ENCODE measurements around the gene SKA2. TPM values are rescaled to one million over a fixed set of nuclear protein-coding genes. Genes with fewer than 3 reads are reported as not detected.

SKA2 gene
- total RNA-seq, 1 experiment from 2014 or later, result 57.5 TPM

DNA sequence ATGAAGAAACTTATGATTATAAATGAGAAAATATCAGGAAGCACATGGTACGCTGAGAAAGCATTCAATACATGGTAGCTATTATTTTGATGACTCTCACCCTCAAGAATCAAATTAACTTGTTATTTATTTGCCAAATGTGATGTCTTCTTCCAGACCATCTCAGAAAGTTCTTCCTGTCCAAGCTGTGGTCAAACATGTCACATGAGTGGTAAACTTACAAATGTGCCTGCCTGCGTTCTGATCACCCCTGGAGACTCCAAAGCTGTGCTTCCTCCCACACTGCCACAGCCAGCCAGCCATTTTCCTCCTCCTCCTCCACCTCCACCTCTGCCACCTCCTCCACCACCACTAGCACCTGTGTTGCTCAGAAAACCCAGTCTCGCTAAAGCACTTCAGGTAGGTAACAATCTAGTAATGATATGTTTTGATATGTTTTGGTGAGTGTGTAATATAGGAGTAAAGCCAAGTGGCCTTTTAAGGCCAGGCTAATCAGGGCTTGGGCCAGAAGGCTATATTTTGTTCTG is 38.4 kb upstream of the SKA2 start:
- H3K4me1 Mint-ChIP-seq (ENCODE audit: insufficient read depth, unreplicated experiment), result no peaks in the 10 kb centered on the region
- no peak overlapping the region for H3K4me3 Mint-ChIP-seq (ENCODE audit: unreplicated experiment)
- TF ChIP-seq, protein P1, sequence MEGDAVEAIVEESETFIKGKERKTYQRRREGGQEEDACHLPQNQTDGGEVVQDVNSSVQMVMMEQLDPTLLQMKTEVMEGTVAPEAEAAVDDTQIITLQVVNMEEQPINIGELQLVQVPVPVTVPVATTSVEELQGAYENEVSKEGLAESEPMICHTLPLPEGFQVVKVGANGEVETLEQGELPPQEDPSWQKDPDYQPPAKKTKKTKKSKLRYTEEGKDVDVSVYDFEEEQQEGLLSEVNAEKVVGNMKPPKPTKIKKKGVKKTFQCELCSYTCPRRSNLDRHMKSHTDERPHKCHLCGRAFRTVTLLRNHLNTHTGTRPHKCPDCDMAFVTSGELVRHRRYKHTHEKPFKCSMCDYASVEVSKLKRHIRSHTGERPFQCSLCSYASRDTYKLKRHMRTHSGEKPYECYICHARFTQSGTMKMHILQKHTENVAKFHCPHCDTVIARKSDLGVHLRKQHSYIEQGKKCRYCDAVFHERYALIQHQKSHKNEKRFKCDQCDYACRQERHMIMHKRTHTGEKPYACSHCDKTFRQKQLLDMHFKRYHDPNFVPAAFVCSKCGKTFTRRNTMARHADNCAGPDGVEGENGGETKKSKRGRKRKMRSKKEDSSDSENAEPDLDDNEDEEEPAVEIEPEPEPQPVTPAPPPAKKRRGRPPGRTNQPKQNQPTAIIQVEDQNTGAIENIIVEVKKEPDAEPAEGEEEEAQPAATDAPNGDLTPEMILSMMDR (IDR thresholded peaks at IDR 0.05; ENCODE audit: unreplicated experiment), result no peak
- no TSS peak for BruUV-seq (replicated peaks)
- POLR2A ChIA-PET, result interaction anchor here (0.9 kb wide), 2 partner anchors 35 to 38 kb away, joined by 3 read pairs; partner anchors contain the start of gene SKA2
- H3K27ac Mint-ChIP-seq (ENCODE audit: low read depth, unreplicated experiment), result no peak overlapping the region
- no peaks in the 10 kb centered on the region for H3K27me3 Mint-ChIP-seq (ENCODE audit: insufficient read depth, unreplicated experiment)
- no peak for DNase-seq (ENCODE audit: unreplicated experiment)
- H3K36me3 Mint-ChIP-seq (ENCODE audit: insufficient read depth, unreplicated experiment), result peaks cover 10% of the 10 kb centered on the region
- intact Hi-C loops (cut with micrococcal nuclease), result no loop called here
- CTCF ChIA-PET, result interaction anchor here (0.6 kb wide), 1 partner anchor 20 kb away, joined by 4 read pairs; no protein-coding TSS in a partner anchor
- H3K9me3 Mint-ChIP-seq (ENCODE audit: unreplicated experiment), result no peaks in the 10 kb centered on the region

DNA sequence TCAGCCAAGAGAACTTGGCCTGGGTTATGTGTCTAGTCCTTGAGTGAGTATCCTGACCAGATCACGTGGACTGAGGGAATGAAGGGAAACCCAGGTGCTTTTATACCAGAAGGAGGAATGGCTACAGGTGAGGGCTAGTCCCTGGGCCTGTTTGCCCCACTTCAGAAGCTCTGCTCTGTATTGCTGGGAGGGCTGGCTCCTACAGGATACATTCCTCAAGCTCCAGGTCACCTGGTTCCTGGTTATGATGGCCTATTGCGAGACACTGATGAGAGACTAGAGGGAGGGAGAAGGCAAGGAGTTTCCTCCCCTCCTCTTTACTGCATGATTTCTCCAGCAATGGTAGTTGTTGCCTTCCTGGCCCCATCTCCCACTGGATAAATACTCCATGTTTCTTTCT is 35.8 kb upstream of the SKA2 start:
- H3K36me3 Mint-ChIP-seq (ENCODE audit: insufficient read depth, unreplicated experiment), result peaks cover 9% of the 10 kb centered on the region
- no peaks in the 10 kb centered on the region for H3K4me1 Mint-ChIP-seq (ENCODE audit: insufficient read depth, unreplicated experiment)
- H3K9me3 Mint-ChIP-seq (ENCODE audit: unreplicated experiment), result no peaks in the 10 kb centered on the region
- no peak for DNase-seq (ENCODE audit: unreplicated experiment)
- ChIA-PET CTCF (no interaction called here), POLR2A (no interaction called here)
- H3K4me3 Mint-ChIP-seq (ENCODE audit: unreplicated experiment), result no peak overlapping the region
- TF ChIP-seq, protein P1 (IDR thresholded peaks at IDR 0.05; ENCODE audit: unreplicated experiment), result no peak
- H3K27ac Mint-ChIP-seq (ENCODE audit: low read depth, unreplicated experiment), result no peak overlapping the region
- BruUV-seq (replicated peaks), result no TSS peak
- no peaks in the 10 kb centered on the region for H3K27me3 Mint-ChIP-seq (ENCODE audit: insufficient read depth, unreplicated experiment)
- intact Hi-C loops (cut with micrococcal nuclease), result no loop called here

DNA sequence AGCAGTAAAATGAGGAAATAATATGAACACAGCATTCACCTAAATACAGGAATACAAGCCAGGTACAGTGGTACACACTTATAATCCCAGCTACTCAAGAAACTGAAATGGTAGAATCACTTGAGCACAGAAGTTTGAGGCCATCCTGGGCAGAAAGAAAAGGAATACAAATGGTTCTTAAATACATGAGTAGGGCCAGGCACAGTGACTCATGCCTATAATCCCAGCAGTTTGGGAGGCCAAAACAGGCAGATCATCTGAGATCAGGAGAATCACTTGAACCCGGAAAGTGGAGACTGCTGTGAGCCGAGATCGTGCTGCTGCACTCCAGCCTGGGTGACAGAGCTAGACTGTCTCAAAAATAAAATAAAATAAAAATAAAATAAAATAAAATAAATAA is 31.9 kb upstream of the SKA2 start:
- H3K4me3 Mint-ChIP-seq (ENCODE audit: unreplicated experiment), result no peak overlapping the region
- no TSS peak for BruUV-seq (replicated peaks)

DNA sequence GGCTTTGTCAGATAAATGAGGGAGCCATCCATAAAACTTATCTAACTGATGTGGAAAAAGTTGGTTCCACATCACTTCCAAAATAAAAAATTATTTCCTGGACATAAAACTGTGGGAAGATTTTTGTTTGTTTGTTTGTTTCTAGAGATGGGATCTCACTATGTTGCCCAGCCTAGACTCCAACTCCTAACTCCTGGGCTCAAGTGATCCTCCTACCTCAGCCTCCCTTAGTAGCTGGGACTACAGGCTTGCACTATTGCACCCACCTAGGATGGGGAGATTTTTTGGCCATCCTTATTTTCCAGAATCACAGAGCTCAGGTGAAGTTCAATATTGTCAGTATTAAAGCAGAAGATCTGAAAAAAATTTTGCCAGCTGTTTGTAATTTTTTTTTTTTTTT is 31.0 kb upstream of the SKA2 start:
- H3K27me3 Mint-ChIP-seq (ENCODE audit: insufficient read depth, unreplicated experiment), result no peaks in the 10 kb centered on the region
- H3K4me3 Mint-ChIP-seq (ENCODE audit: unreplicated experiment), result no peak overlapping the region
- BruUV-seq (replicated peaks), result no TSS peak
- POLR2A ChIA-PET, result interaction anchor here (1.3 kb wide), 1 partner anchor 12 kb away, joined by 3 read pairs; no protein-coding TSS in a partner anchor
- intact Hi-C loops (cut with micrococcal nuclease), result no loop called here
- no peak for DNase-seq (ENCODE audit: unreplicated experiment)
- H3K4me1 Mint-ChIP-seq (ENCODE audit: insufficient read depth, unreplicated experiment), result no peaks in the 10 kb centered on the region
- H3K36me3 Mint-ChIP-seq (ENCODE audit: insufficient read depth, unreplicated experiment), result no peaks in the 10 kb centered on the region
- CTCF ChIA-PET, result interaction anchor here (0.5 to 1.1 kb wide), 2 partner anchors 25 kb away, joined by 3 read pairs; no protein-coding TSS in a partner anchor
- TF ChIP-seq, protein P1 (IDR thresholded peaks at IDR 0.05; ENCODE audit: unreplicated experiment), result no peak
- no peaks in the 10 kb centered on the region for H3K9me3 Mint-ChIP-seq (ENCODE audit: unreplicated experiment)
- no peak overlapping the region for H3K27ac Mint-ChIP-seq (ENCODE audit: low read depth, unreplicated experiment)

More for the DNA sequence above, 31.9 kb upstream of the SKA2 start:
- Mint-ChIP-seq H3K36me3 (ENCODE audit: insufficient read depth, unreplicated experiment) (no peaks in the 10 kb centered on the region), H3K27ac (ENCODE audit: low read depth, unreplicated experiment) (no peak overlapping the region), H3K27me3 (ENCODE audit: insufficient read depth, unreplicated experiment) (no peaks in the 10 kb centered on the region), H3K9me3 (ENCODE audit: unreplicated experiment) (no peaks in the 10 kb centered on the region), H3K4me1 (ENCODE audit: insufficient read depth, unreplicated experiment) (no peaks in the 10 kb centered on the region)
- DNase-seq (ENCODE audit: unreplicated experiment), result no peak
- ChIA-PET CTCF (no interaction called here), POLR2A (no interaction called here)
- intact Hi-C loops (cut with micrococcal nuclease), result no loop called here
- TF ChIP-seq, protein P1 (IDR thresholded peaks at IDR 0.05; ENCODE audit: unreplicated experiment), result no peak

Measured in MCF 10A (cell line).